Body of pancreas (tissue), 4 donors: ENCODE results near the gene LRP1. TPM values are rescaled to one million over a fixed set of nuclear protein-coding genes. Genes with fewer than 3 reads are reported as not detected.

ENCODE experiments used
- ATAC-seq: fragments of 150-250 bp; one replicate; pipeline ENCODE4 v1.9.1; 2016
- DNase-seq, 4 donors: peaks; one replicate each; pipeline ENCODE4 v3.0.0-alpha.2; 2019
- H3K27ac ChIP-seq, 4 donors: fragments of 200-600 bp; sonication (generic); 1 replicate in 3 of 4; 2 replicates in 1 of 4; pipeline versions ENCODE4 v1.5.1 to v1.6.1; 2016 to 2019; ENCODE audit warnings: mild to moderate bottlenecking in 1 of 4, mixed read lengths in 1 of 4, moderate library complexity in 1 of 4
- H3K27me3 ChIP-seq, 2 donors: fragments of 200-600 bp; sonication (generic); one replicate each; pipeline ENCODE4 v1.6.0; 2016; ENCODE audit warnings: mild to moderate bottlenecking in 1 of 2
- H3K36me3 ChIP-seq, 2 donors: fragments of 200-600 bp; sonication (generic); replicated peaks in 1 of 2; 2 replicates each; pipeline ENCODE4 v1.5.1; 2016; ENCODE audit warnings: low read depth in 2 of 2; ENCODE audit not compliant: insufficient read depth in 1 of 2
- H3K4me1 ChIP-seq: fragments of 200-600 bp; sonication (generic); one replicate; pipeline ENCODE4 v1.6.0; 2016
- H3K4me3 ChIP-seq, 2 donors: fragments of 200-600 bp; sonication (generic); 1 replicate in 1 of 2; 2 replicates in 1 of 2; pipeline ENCODE4 v1.5.1; 2016 to 2019
- H3K9me3 ChIP-seq, 3 donors: fragments of 200-600 bp; sonication (generic); 1 replicate in 2 of 3; 2 replicates in 1 of 3; pipeline ENCODE4 v1.5.1; 2016
- CTCF ChIP-seq, 7 experiments: fragments of 450-650 bp in 4 of 7; fragments of 200-600 bp in 3 of 7; sonication (generic) in 3 of 7; IDR thresholded peaks; one replicate each; pipeline ENCODE4 v1.5.1; 2016 to 2019; ENCODE audit warnings: antibody characterized with exemption in 7 of 7
- POLR2A ChIP-seq, 3 donors: fragments of 450-650 bp; IDR thresholded peaks; one replicate each; pipeline ENCODE4 v1.6.1; 2016; ENCODE audit warnings: antibody characterized with exemption in 3 of 3, mild to moderate bottlenecking in 2 of 3
- WGBS, 2 donors: methylation state at CpG; one replicate each; pipeline ENCODE4 v1.1.5; 2017; 5-methylcytosine and 5-hydroxymethylcytosine counted together
- intact Hi-C: fragments of 100-400 bp; cut with DNase I; formaldehyde crosslinking; loops from one replicate; pipeline ENCODE4 v1.15.1; 2023
- total RNA-seq, 2 donors: library from RNA; depleted of rRNA; stranded (reverse); fragments of >200 nt; gene quantifications; one replicate each; pipeline ENCODE4 v1.1.0, GENCODE V29; 2016

The LRP1 gene
- total RNA-seq, 2 donors from 2014 or later: 61.2 to 162 TPM

DNA sequence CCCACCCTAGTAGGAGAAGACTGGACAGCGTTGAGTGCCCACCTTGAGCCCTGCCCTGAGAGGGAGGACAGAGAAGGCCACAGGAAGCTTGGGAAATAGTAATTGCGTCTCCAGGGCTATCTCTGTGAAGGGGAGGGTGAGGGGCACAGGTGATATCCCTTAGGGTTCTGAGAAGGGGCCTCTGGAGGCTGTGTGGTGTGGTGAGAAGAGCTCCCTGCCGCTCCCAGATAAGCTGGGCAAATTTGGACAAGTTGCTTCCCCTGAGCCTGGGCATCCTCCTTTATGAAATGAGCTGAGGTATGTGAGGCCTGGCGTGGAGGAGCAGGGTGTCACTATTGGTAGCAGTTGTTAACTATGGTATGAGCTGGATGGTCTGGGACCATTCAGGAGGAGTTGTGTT is 42.6 kb downstream of the LRP1 start:
- Histone ChIP-seq H3K4me1 (no peaks in the 10 kb centered on the region), H3K27me3 (no peaks in the 10 kb centered on the region), H3K27ac (no peak overlapping the region), H3K36me3 (no peaks in the 10 kb centered on the region), H3K9me3 (no peaks in the 10 kb centered on the region), H3K4me3 (no peak overlapping the region)
- WGBS, 2 donors: 80 to 83% methylated on average over 4 of the region's 4 CpGs
- TF ChIP-seq CTCF (IDR thresholded peaks at IDR 0.05) (no peak), POLR2A (IDR thresholded peaks at IDR 0.05) (no peak)
- intact Hi-C loops: no loop called here
- DNase-seq (no peak), ATAC-seq (no peak)

DNA sequence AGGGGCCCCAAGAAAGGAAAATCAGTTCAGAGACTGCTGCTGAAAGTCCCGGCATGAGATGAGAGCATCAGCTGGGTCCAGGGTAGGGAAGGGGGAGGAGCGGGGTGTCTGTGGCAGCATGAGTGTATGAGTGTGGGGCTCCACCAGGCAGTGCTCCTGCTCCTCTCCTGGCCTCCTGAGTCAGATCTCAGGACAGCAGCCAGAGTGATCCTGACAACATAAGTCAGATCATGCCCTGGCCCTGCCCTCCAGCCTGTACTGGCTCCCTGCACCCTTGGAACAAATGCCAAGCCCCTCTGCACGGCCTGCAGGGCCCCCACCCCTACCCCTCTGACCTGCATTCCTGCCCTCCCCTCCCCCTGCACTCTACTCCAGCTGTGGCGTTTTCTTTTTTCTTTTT is 43.4 kb downstream of the LRP1 start:
- no peak overlapping the region for H3K4me3 ChIP-seq
- ATAC-seq: no peak
- peak in 1 of 4 donors; percentile 25 for DNase-seq
- intact Hi-C loops: no loop called here
- 57 to 74% methylated on average over 4 of the region's 4 CpGs for WGBS, 2 donors
- TF ChIP-seq POLR2A (IDR thresholded peaks at IDR 0.05) (no peak), CTCF (IDR thresholded peaks at IDR 0.05) (no peak)
- no peak overlapping the region for H3K27ac ChIP-seq
- no peaks in the 10 kb centered on the region for H3K9me3 ChIP-seq
- H3K27me3 ChIP-seq: no peaks in the 10 kb centered on the region
- H3K4me1 ChIP-seq: no peaks in the 10 kb centered on the region
- H3K36me3 ChIP-seq: no peaks in the 10 kb centered on the region

- TF ChIP-seq POLR2A (IDR thresholded peaks at IDR 0.05): no peak
- peak in 5 of 7 experiments; percentile 24 to 40 (median 36) for TF ChIP-seq CTCF (IDR thresholded peaks at IDR 0.05)
- intact Hi-C loops: no loop called here
- Histone ChIP-seq H3K27ac (no peak overlapping the region), H3K4me1 (no peaks in the 10 kb centered on the region), H3K27me3 (no peaks in the 10 kb centered on the region), H3K4me3 (no peak overlapping the region), H3K36me3 (no peaks in the 10 kb centered on the region), H3K9me3 (no peaks in the 10 kb centered on the region)
- DNase-seq: peak in 1 of 4 donors; percentile 22
- ATAC-seq: no peak
- 62 to 66% methylated on average over 11 of the region's 11 CpGs for WGBS, 2 donors
These were observed 44.8 kb downstream of the LRP1 start for GRCh38 chr12:57173089-57173488.

DNA sequence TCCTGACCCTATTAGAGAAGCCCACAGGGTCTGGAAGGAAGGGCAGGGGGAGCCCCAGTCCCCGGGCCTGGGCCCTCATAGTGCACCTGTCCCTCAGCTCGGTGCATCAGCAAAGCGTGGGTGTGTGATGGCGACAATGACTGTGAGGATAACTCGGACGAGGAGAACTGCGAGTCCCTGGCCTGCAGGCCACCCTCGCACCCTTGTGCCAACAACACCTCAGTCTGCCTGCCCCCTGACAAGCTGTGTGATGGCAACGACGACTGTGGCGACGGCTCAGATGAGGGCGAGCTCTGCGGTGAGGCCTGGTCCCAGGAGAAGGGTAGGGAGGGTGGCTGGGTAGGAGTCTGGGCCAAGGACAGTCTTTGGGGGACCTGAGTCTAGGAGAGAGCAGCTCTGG is 45.4 kb downstream of the LRP1 start:
- intact Hi-C loops: no loop called here
- no peaks in the 10 kb centered on the region for H3K36me3 ChIP-seq
- ATAC-seq (no peak), DNase-seq (no peak)
- H3K9me3 ChIP-seq: no peaks in the 10 kb centered on the region
- WGBS, 2 donors: 87 to 89% methylated on average over 8 to 14 of the region's 14 CpGs
- no peak overlapping the region for H3K4me3 ChIP-seq
- no peak for TF ChIP-seq POLR2A (IDR thresholded peaks at IDR 0.05)
- no peak for TF ChIP-seq CTCF (IDR thresholded peaks at IDR 0.05)
- no peak overlapping the region for H3K27ac ChIP-seq
- no peaks in the 10 kb centered on the region for H3K27me3 ChIP-seq
- no peaks in the 10 kb centered on the region for H3K4me1 ChIP-seq

DNA sequence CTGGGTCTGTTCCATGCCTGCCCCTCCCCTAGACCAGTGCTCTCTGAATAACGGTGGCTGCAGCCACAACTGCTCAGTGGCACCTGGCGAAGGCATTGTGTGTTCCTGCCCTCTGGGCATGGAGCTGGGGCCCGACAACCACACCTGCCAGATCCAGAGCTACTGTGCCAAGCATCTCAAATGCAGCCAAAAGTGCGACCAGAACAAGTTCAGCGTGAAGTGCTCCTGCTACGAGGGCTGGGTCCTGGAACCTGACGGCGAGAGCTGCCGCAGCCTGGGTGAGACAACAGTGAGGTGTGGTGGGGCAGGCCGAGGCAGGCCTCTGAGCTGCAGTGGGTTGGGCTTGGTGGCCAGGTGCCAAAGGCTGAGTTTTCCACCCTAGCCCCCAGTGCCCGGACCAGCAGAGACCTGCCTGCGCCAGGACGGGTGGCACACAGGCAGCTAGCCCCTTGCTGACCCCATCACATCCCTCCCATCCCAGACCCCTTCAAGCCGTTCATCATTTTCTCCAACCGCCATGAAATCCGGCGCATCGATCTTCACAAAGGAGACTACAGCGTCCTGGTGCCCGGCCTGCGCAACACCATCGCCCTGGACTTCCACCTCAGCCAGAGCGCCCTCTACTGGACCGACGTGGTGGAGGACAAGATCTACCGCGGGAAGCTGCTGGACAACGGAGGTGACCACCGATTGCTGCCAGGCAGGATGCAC is 47.3 kb downstream of the LRP1 start:
- 49 to 59% methylated on average over 17 to 29 of the region's 29 CpGs for WGBS, 2 donors
- Histone ChIP-seq H3K4me3 (no peak overlapping the region), H3K36me3 (no peaks in the 10 kb centered on the region), H3K9me3 (no peaks in the 10 kb centered on the region), H3K4me1 (no peaks in the 10 kb centered on the region), H3K27ac (no peak overlapping the region), H3K27me3 (no peaks in the 10 kb centered on the region)
- peak; percentile 12 to 61 (median 57) for TF ChIP-seq CTCF (IDR thresholded peaks at IDR 0.05)
- no peak for TF ChIP-seq POLR2A (IDR thresholded peaks at IDR 0.05)
- peak; percentile 69 to 78 (median 75) for DNase-seq
- intact Hi-C loops: loop anchor here (5.0 kb wide), 1 partner anchor 43 kb away; no protein-coding TSS in a partner anchor
- ATAC-seq: peak; percentile 65
